ENCODE data around the gene TANGO2. TPM values are rescaled to one million over a fixed set of nuclear protein-coding genes. Genes with fewer than 3 reads are reported as not detected.

TANGO2 gene
- total and polyA plus RNA-seq, 2 donors (not counting 1 experiment from before 2014, with no cell fraction given), result 75.5 to 75.6 TPM

GRCh38 chr22:20089977-20090729 lies 69.2 kb downstream of the TANGO2 start:
- H3K9me3 Mint-ChIP-seq (ENCODE audit: insufficient read depth), result no peaks in the 10 kb centered on the region
- no peaks in the 10 kb centered on the region for H3K4me1 Mint-ChIP-seq
- CTCF ChIA-PET, result interaction anchor here (1.3 kb wide), 1 partner anchor 28 kb away, joined by 3 read pairs; no protein-coding TSS in a partner anchor
- POLR2A ChIA-PET, result no interaction called here
- DNase-seq (no peak), ATAC-seq (ENCODE audit: low read depth) (no peak)
- Histone ChIP-seq H3K9ac (ENCODE audit: low read length) (no peak overlapping the region), H2AFZ (ENCODE audit: insufficient read depth, low read depth, low read length, poor library complexity, severe bottlenecking) (no peak overlapping the region), H4K20me1 (ENCODE audit: control insufficient read depth, insufficient read depth, low read length, poor library complexity, severe bottlenecking) (peaks cover under 1% of the 10 kb centered on the region), H3K79me2 (ENCODE audit: control insufficient read depth, insufficient read depth, low read length) (peaks cover 13% of the 10 kb centered on the region), H3K27me3 (replicated peaks in 1 of 4; ENCODE audit: control extremely low read depth in 1 of 4, control insufficient read depth in 3 of 4, insufficient read depth in 4 of 4, low read length in 3 of 4) (no peaks in the 10 kb centered on the region), H3K27ac (ENCODE audit: low read length in 2 of 2) (no peak overlapping the region), H3K36me3 (replicated peaks in 1 of 2; ENCODE audit: control extremely low read depth in 1 of 2, control insufficient read depth in 1 of 2, extremely low read depth in 1 of 2, insufficient read depth in 2 of 2, low read length in 1 of 2) (peaks cover 4 to 73% of the 10 kb centered on the region in 2 experiments), H3K4me3 (ENCODE audit: control extremely low read depth in 1 of 5, extremely low read depth in 1 of 5, insufficient read depth in 1 of 5, low read depth in 2 of 5, low read length in 4 of 5) (no peak overlapping the region), H3K4me2 (replicated peaks; ENCODE audit: low read depth, low read length, poor library complexity, severe bottlenecking) (no peak overlapping the region), H3K9me3 (ENCODE audit: control extremely low read depth in 1 of 3, control insufficient read depth in 2 of 3, insufficient read depth in 1 of 3, low read length in 2 of 3) (no peaks in the 10 kb centered on the region), H3K4me1 (ENCODE audit: control insufficient read depth in 2 of 2, insufficient read depth in 2 of 2, low read length in 2 of 2) (no peaks in the 10 kb centered on the region)
- no peak overlapping the region for H3K27ac Mint-ChIP-seq
- no peak for TF ChIP-seq CTCF (IDR thresholded peaks at IDR 0.05)
- TF ChIP-seq EZH2 (IDR thresholded peaks at IDR 0.05; ENCODE audit: borderline replicate concordance, insufficient read depth, low read depth, low read length, poor library complexity, severe bottlenecking), result no peak
- 97% methylated on average over 9 of the region's 11 CpGs for WGBS (ENCODE audit: insufficient coverage)
- H3K27me3 Mint-ChIP-seq, result no peaks in the 10 kb centered on the region
- intact Hi-C loops (cut with micrococcal nuclease), result loop anchor here (10.0 kb wide), 1 partner anchor 235 kb away; the partner anchor contains the start of genes GNB1L and RTL10
- no peak overlapping the region for H3K4me3 Mint-ChIP-seq

DNA sequence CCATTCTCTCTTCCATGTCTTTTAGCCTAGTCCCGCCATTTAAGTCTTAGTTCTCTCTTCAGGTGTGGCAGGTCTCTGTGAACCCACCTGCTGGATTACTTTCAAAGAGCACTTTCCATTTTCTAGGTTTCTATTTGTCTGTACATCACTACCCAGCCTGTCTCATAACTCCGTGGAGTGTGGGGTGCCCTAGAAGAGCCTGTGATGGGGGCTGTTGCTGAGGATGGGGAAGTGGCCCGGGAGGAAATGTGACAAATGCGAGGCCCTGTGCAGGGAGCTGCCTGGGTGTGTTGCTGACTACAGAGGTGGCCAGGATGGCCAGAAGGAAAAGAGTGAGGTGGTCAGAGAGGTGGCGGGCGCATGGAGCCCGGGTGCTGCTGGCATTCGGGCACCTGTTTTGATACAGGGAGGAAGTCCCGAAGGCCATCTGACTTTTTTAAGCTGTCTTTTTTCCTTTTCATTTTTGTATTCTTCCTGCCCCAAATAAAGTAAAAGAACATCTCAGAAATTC lies 69.9 kb downstream of the TANGO2 start:
- intact Hi-C loops (cut with micrococcal nuclease), result no loop called here
- POLR2A ChIA-PET, result interaction anchor here (0.6 kb wide), 1 partner anchor 954 kb away, joined by 3 read pairs; no protein-coding TSS in a partner anchor

More for the DNA sequence above, 69.9 kb downstream of the TANGO2 start:
- H3K4me3 Mint-ChIP-seq, result no peak overlapping the region
- TF ChIP-seq CTCF (IDR thresholded peaks at IDR 0.05) (no peak), EZH2 (IDR thresholded peaks at IDR 0.05; ENCODE audit: borderline replicate concordance, insufficient read depth, low read depth, low read length, poor library complexity, severe bottlenecking) (no peak)
- 79% methylated on average over 6 of the region's 9 CpGs for WGBS (ENCODE audit: insufficient coverage)
- no peaks in the 10 kb centered on the region for H3K4me1 Mint-ChIP-seq
- no peak overlapping the region for H3K27ac Mint-ChIP-seq
- H3K27me3 Mint-ChIP-seq, result no peaks in the 10 kb centered on the region
- Histone ChIP-seq H3K4me2 (replicated peaks; ENCODE audit: low read depth, low read length, poor library complexity, severe bottlenecking) (no peak overlapping the region), H3K79me2 (ENCODE audit: control insufficient read depth, insufficient read depth, low read length) (peaks cover 8% of the 10 kb centered on the region), H3K4me3 (ENCODE audit: control extremely low read depth in 1 of 5, extremely low read depth in 1 of 5, insufficient read depth in 1 of 5, low read depth in 2 of 5, low read length in 4 of 5) (no peak overlapping the region), H4K20me1 (ENCODE audit: control insufficient read depth, insufficient read depth, low read length, poor library complexity, severe bottlenecking) (no peaks in the 10 kb centered on the region), H3K36me3 (replicated peaks in 1 of 2; ENCODE audit: control extremely low read depth in 1 of 2, control insufficient read depth in 1 of 2, extremely low read depth in 1 of 2, insufficient read depth in 2 of 2, low read length in 1 of 2) (peaks cover 4 to 76% of the 10 kb centered on the region in 2 experiments), H3K27ac (ENCODE audit: low read length in 2 of 2) (no peak overlapping the region), H3K9me3 (ENCODE audit: control extremely low read depth in 1 of 3, control insufficient read depth in 2 of 3, insufficient read depth in 1 of 3, low read length in 2 of 3) (no peaks in the 10 kb centered on the region), H3K27me3 (replicated peaks in 1 of 4; ENCODE audit: control extremely low read depth in 1 of 4, control insufficient read depth in 3 of 4, insufficient read depth in 4 of 4, low read length in 3 of 4) (no peaks in the 10 kb centered on the region), H2AFZ (ENCODE audit: insufficient read depth, low read depth, low read length, poor library complexity, severe bottlenecking) (no peak overlapping the region), H3K4me1 (ENCODE audit: control insufficient read depth in 2 of 2, insufficient read depth in 2 of 2, low read length in 2 of 2) (no peaks in the 10 kb centered on the region), H3K9ac (ENCODE audit: low read length) (no peak overlapping the region)
- no peak for DNase-seq
- CTCF ChIA-PET, result interaction anchor here (1.3 kb wide), 1 partner anchor 29 kb away, joined by 3 read pairs; no protein-coding TSS in a partner anchor
- H3K9me3 Mint-ChIP-seq (ENCODE audit: insufficient read depth), result no peaks in the 10 kb centered on the region
- ATAC-seq (ENCODE audit: low read depth), result no peak

Data from B cell (primary cell).